Activated T-helper 1 cell treated with anti-CD3 and anti-CD28 coated beads, Interleukin-2, amount 50 U/mL, for 16 hours (primary cell): ENCODE results near the gene C2orf74.

ENCODE experiments used
- DNase-seq, 2 donors: peaks; one replicate each; pipeline ENCODE4 v3.0.0-alpha.2; 2020; ENCODE audit warnings: low read depth in 1 of 2, low spot score in 1 of 2

C2orf74 gene

GRCh38 chr2:61210332-61210981 lies 48.5 kb downstream of the C2orf74 start:
- no peak for DNase-seq

GRCh38 chr2:61214171-61214570 lies 52.2 kb downstream of the C2orf74 start:
- DNase-seq: no peak
